Measurements from ENCODE around the gene SDF4. TPM values are rescaled to one million over a fixed set of nuclear protein-coding genes. Genes with fewer than 3 reads are reported as not detected.

The SDF4 gene
- total and polyA plus RNA-seq, 12 donors, result 95.6 to 184 (median 123) TPM

DNA sequence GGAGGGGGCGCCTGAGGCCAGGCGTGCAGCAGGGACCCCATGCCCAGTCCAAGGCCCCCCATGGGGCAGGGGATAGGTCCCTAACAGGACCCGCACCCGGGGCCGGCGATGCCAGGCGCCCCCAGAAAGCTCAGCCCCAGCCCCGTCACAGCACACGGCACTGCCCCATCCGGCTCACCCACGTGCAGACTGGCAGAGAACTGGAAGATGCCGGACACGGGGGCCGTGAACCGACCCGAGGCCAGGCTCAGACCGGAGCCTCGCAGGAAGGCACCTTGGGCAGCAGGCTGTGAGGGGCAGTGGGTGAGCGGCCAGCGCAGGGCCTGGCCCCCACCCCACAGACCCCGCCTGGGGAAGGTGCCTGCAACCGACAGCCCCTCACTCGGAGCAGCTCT lies 11.5 kb upstream of the SDF4 start:
- peaks cover 19 to 61% (median 58%) of the 10 kb centered on the region in 7 donors for H3K27me3 ChIP-seq
- intact Hi-C loops (cut with DNase I), result loop anchor here in 2 of 10 donors (10.0 kb wide), 1 partner anchor 118 kb away; no protein-coding TSS in a partner anchor
- no peak overlapping the region for H3K27ac ChIP-seq
- H3K9me3 ChIP-seq, result no peaks in the 10 kb centered on the region
- ATAC-seq (no peak), DNase-seq (no peak)
- H3K36me3 ChIP-seq, result no peaks in the 10 kb centered on the region
- 90 to 98% methylated on average over 20 to 23 of the region's 23 CpGs for WGBS, 2 donors
- TF ChIP-seq CTCF (IDR thresholded peaks at IDR 0.05), result no peak
- H3K4me3 ChIP-seq, result peak overlapping the region in 3 of 10 donors; percentile 29 to 35 (median 34)
- H3K4me1 ChIP-seq, result peaks cover 0 to 6% (median 0%) of the 10 kb centered on the region in 9 donors

GRCh38 chr1:1242461-1243265 lies 10.9 kb upstream of the SDF4 start:
- no peak for TF ChIP-seq CTCF (IDR thresholded peaks at IDR 0.05)
- Histone ChIP-seq H3K27me3 (peaks cover 19 to 65% (median 61%) of the 10 kb centered on the region in 7 donors), H3K4me1 (peaks cover 0 to 11% (median under 1%) of the 10 kb centered on the region in 9 donors), H3K27ac (no peak overlapping the region), H3K4me3 (no peak overlapping the region), H3K9me3 (no peaks in the 10 kb centered on the region), H3K36me3 (no peaks in the 10 kb centered on the region)
- intact Hi-C loops (cut with DNase I), result loop anchor here in 2 of 10 donors (10.0 kb wide), 1 partner anchor 118 kb away; no protein-coding TSS in a partner anchor
- ATAC-seq (no peak), DNase-seq (peak in 1 of 2 donors; percentile 14)
- WGBS, 2 donors, result 90 to 91% methylated on average over 40 to 41 of the region's 41 CpGs

DNA sequence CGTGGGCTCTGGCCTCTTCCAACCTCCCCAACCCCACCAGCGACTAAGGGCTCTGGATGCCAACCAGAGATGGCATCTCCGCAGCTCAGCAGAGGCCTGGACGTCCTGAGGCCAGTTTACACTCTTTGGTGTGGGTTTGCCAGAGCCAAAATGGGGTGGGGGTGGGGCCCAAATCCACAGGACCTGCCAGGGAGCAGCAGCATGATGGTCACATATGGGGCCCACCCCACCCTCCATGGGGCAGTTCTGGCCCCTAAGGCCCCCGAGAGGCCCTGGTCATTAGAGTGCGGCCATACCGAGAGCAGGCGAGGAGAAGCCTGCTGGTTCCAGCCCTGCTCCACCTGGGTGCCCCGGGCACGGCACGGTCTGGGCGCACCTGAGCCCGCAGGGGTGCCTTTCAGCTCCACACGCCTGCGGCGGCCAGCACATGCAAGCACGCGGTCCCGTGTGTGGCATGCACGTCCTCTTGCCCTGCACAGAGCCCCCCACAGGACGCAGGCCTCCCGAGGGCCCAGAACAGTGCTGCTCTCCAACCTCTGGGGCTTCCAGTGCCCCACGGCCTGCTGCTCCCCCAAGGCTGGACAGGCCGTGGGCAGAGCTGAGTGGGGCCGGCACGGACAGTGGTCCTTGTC lies 9.9 kb upstream of the SDF4 start:
- no peak for TF ChIP-seq CTCF (IDR thresholded peaks at IDR 0.05)
- intact Hi-C loops (cut with DNase I), result loop anchor here in 2 of 10 donors (10.0 kb wide), 1 partner anchor 117 kb away; no protein-coding TSS in a partner anchor
- no peaks in the 10 kb centered on the region for H3K9me3 ChIP-seq
- no peaks in the 10 kb centered on the region for H3K36me3 ChIP-seq
- peaks cover 0 to 20% (median 10%) of the 10 kb centered on the region in 9 donors for H3K4me1 ChIP-seq
- DNase-seq, result peak in 1 of 2 donors; percentile 6
- H3K27me3 ChIP-seq, result peaks cover 15 to 61% (median 55%) of the 10 kb centered on the region in 7 donors
- no peak overlapping the region for H3K27ac ChIP-seq
- WGBS, 2 donors, result 88 to 90% methylated on average over 24 to 26 of the region's 26 CpGs
- ATAC-seq, result no peak
- H3K4me3 ChIP-seq, result no peak overlapping the region

DNA sequence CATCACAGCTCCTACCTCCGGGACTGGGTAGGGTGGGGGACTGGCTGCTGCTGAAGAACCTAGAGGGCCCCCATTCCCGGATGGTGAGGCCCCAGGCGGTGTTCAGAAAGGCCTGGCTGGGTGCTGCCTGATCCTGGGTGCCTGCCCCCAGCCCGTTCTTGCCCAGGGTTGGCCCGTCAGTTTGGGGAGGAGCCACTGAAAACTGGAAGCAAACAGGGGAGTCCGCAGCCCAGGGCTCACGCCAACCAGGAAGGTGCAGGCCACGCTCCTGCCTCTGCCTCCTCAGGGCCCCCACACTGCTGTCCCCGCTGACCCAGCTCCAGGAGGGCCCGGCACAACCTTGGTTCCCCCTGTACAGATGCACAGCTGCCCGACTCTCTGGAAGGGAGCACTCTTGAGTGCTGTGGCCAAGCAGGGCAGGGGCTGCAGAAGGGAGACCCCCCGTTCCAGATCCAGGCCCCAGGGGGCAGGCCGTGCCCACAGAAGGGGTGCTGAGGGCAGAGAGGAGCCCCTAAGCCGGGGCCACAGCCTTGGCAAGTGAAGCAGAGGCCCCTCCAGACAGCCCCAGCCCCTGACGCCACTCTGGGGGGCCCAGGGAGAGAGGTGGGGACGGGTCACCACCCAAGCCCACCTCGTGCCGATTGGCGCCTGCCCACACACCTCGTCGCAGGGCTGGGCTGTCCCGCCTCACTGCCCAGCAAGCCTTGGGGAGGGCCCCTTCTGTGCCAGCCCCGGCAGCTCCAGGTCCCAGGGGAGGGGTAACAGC lies 9.2 kb upstream of the SDF4 start:
- ATAC-seq (no peak), DNase-seq (no peak)
- H3K27me3 ChIP-seq, result peaks cover 13 to 55% (median 50%) of the 10 kb centered on the region in 7 donors
- intact Hi-C loops (cut with DNase I), result loop anchor here in 2 of 10 donors (10.0 kb wide), 1 partner anchor 116 kb away; no protein-coding TSS in a partner anchor
- no peak for TF ChIP-seq CTCF (IDR thresholded peaks at IDR 0.05)
- peaks cover 0 to 24% (median 11%) of the 10 kb centered on the region in 9 donors for H3K4me1 ChIP-seq
- H3K9me3 ChIP-seq, result no peaks in the 10 kb centered on the region
- 51 to 55% methylated on average over 21 to 23 of the region's 23 CpGs for WGBS, 2 donors
- H3K4me3 ChIP-seq, result no peak overlapping the region
- H3K27ac ChIP-seq, result no peak overlapping the region
- no peaks in the 10 kb centered on the region for H3K36me3 ChIP-seq
